DMS114 treated with DMSO at 0.1 percent for 48 hours (cell line): ENCODE results near the gene DAP.
"Not testable (repeated sequence)": the region's sequence is repeated elsewhere in the genome, so short reads cannot be mapped to it uniquely, and the experiment has no call there.

Experiments
- DNase-seq: peaks from one replicate; lab custom pipeline; 2025; ENCODE audit not compliant: unreplicated experiment; lab: John Stamatoyannopoulos, UW

The DAP gene

GRCh38 chr5:10655972-10656830, 104.8 kb downstream of the DAP start:
- no peak for DNase-seq

- no peak for DNase-seq
Measured at GRCh38 chr5:10655161-10655971, 105.7 kb downstream of the DAP start.

DNA sequence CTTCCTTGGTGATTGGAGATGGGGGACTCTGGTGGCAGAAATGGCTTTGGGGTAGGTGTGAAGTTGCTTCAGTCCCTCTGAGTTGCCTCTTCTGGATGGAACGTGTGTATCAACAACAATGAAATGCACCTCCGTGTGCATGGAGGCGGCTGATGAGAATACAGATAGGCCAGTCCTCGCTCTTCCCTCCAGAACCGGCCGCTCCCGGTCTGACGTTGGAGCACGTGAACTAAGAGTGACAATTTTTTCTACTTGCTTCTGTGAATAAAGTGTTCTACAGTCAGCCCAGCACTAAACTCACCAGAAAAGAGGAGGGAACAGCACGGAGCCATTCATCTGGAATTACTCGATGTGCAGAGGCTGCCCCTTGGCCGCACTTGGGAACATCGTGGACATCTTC, 106.5 kb downstream of the DAP start:
- no peak for DNase-seq

GRCh38 chr5:10653751-10654400, 107.2 kb downstream of the DAP start:
- DNase-seq = no peak

DNA sequence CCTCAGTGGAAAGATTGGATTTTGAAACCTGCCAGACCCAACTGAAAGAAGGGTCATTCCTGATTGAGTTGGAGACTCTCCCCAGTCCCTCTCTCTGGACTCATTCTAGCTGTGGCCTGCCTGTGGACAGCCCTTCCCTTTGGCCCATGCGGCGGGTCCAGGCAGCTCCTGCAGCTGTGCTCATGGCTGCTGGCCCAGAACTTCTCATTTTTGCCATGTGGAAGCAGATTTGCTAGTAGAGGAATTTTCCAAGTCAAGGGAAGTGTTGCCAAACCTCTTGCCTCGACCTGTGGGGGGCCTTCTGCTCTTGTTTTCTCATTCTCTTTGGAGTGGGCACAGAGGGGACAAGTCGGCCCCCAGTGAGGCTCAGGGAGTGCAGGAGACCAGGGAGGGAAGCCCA, 108.0 kb downstream of the DAP start:
- DNase-seq = no peak

DNA sequence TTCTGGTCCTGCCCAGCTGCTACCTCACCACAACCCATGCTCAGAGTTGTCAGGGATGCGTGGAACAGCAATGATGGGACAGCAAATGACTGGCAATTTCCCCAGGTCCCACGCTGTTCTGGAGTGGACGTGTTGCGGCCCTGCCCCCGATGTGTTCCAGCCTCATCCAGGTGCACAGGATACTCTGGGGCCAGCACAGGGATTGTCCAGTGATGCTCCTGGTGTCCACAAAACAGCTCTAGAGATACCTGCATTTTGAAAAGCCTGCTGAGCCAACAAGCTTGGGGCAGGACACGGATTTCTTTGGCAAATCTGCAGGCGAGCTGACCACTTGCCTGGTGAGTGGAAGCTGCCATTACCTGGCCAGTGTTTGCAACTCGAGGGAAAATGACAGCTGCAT, 108.4 kb downstream of the DAP start:
- DNase-seq = no peak

DNA sequence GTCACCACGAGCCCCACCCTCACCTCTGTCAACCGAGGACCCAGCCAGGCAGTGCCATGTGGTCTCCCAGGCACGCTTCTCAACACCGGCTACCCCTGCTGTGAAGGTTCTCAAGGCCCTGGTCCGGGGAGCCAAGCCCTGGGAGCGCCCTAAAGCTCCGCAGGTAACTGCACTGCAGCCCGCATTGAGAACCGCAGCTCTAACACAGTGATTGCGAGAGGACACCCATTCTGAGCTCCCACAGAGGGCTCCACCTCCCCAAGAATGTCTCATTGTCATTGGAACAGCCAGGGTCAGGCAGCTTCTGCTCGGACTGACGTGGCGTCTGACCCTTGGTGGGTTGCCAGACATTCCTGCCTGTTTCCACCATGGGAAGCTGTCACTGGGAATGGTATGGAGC, 108.9 kb downstream of the DAP start:
- DNase-seq = no peak

DNA sequence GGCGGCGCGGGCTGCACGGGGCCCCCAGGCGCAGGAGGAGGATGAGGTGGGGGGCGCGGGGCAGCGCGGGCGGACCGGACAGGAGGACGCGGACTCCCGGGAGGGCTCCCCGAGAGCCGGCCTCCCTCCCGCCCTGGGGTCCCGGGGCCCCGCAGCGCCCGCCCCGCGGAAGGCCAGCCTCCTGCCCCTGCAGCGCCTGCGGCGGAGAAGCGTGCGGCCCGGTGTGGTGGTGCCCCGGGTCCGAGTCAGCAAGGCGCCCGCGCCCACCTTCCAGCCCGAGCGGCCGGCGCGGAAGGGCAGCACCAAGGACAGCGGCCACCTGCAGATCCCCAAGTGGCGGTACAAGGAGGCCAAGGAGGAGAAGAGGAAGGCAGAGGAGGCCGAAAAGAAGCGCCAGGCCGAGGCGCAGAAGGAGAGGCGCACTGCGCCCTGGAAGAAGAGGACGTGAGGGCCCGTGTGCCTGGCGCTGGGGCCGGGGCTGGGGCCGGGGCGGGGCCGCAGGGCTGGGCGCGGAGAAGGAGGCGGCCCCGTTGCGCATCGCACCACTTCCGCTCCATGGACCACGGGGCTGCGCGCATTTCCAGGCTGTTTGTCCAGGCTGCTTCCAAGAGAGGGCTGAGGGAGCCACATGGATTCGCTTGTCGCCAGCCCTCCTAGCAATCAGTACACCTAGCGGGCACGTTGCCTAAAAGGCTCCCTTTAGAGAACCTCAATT, 111.2 kb downstream of the DAP start:
- no peak for DNase-seq

DNA sequence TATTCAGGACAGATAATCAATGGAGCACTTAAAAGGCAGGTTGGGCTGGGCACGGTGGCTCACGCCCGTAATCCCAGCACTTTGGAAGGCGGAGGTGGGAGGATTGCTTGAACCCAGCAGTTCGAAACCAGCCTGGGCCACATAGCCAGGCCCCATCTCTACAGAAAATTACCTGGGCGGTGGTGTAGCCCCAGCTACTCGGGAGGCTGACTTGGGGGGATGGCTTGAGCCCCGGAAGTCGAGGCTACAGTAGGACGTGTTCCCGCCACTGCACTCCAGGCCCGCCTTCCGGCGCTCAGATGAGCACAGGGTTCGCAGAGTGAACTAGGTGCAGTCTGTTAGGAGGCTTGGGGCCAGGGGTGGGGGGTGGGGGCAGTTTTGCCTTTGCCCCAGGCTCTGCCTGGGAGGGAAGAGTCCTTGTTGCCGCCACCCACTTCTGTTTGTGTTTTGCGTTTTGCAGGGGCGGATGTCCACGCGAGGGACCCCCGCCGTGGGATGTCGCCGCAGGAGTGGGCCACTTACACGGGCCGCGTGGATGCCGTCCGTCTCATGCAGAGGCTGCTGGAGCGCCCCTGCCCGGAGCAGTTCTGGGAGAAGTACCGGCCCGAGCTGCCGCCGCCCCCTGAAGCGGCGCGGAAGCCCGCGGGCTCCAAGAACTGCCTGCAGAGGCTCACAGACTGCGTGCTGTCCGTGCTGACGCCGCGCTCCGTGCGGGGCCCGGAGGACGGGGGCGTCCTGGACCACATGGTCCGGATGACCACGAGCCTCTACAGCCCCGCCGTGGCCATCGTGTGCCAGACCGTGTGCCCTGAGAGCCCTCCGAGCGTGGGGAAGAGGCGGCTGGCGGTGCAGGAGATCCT, 112.0 kb downstream of the DAP start:
- DNase-seq = no peak

GRCh38 chr5:10647640-10648039, 113.4 kb downstream of the DAP start:
- DNase-seq = no peak

DNA sequence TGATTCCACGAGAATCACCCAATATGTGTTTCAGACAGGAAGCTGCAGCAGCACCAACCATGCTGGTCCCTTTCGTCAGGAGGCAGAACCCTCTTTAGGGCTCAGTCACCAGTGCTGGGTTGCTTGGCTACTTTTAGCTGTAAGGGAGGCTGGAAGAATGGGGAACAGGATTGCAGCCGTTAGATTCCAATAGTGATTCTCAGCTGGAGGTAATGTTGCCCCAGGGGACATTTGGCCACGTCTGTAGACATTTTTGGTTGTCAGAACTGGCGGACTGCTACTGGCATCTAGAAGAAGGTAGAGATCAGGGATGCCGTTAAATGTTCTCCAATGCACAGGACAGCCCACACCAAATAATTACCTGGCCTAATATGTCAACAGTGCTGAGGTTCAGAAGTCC, 115.4 kb downstream of the DAP start:
- DNase-seq = no peak

GRCh38 chr5:10645146-10645545, 115.9 kb downstream of the DAP start:
- DNase-seq = no peak

DNA sequence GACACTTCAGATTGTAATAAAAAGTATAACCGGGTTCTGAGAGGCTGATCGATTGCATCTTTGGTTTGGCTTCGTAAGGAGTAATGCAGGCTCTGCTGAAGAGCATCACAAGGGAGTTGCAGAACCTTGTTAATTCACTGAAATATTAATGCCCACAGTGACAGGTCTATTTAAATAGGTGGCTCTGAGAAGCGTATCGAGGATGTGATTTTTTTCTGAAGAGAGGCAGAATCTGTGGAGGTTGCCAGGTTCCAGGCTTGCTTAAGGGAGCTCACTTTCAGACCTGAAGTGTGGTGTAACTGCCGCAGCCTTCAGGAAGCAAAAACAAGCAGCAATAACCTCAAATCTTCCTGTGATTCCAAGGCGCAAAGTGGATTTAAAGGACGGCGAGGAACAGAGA, 116.8 kb downstream of the DAP start:
- DNase-seq = no peak

GRCh38 chr5:10642367-10642766, 118.7 kb downstream of the DAP start:
- DNase-seq = no peak

- DNase-seq = no peak
Measured at GRCh38 chr5:10639846-10640368, 121.1 kb downstream of the DAP start.

GRCh38 chr5:10638723-10639122, 122.3 kb downstream of the DAP start:
- DNase-seq = not testable (repeated sequence)

DNA sequence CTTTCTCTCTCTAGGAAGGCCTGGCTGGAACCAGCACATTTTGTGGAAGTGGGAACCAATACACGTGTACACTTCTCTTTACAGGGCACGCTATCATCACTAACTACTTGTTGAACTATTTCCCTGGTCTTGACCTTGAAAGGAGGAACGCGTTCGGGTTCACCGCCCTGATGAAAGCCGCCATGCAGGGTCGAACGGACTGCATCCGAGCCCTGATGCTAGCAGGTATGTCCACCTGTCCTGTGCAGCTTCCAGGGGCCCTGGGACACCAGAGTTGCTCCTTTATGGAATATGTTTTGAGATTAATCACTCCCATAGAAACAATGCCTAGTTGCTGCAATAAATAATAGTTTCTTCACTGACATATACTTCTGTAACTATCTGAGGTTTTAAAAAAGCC, 123.1 kb downstream of the DAP start:
- no peak for DNase-seq

DNA sequence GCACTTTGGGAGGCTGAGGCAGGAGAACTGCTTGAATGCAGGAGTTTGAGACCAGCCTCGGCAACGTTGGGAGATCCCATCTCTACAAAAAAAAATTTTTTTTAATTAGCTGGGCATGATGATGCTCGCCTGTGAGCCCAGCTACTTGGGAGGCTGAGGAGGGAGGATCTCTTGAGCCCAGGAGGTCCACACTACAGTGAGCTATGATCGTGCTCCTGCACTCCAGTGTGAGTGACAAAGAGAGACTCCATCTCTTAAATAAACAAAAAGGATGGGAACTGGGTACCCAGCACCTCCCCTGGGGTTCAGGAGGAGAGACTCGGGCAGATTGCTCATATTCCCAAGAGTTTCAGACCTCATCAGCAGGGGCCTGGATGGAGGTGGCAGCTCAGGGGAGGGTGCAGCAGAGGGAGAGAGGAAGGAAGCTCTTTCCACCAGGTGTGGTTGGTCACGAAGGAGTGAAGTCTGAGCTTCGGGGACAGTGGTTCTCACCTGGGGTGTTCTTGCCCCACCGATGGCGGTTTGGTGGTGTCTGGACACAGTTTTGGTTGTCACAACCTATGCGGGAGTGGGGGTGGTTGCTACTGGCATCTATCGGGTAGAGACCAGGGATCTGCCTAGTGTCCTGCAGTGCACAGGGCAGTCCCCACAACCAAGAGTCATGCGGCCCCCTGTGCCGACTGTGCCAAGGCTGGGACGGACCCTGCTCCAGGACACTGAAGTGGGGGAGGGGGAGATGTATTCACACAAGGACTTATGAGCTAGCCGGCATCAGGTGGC, 124.5 kb downstream of the DAP start:
- DNase-seq = no peak

DNA sequence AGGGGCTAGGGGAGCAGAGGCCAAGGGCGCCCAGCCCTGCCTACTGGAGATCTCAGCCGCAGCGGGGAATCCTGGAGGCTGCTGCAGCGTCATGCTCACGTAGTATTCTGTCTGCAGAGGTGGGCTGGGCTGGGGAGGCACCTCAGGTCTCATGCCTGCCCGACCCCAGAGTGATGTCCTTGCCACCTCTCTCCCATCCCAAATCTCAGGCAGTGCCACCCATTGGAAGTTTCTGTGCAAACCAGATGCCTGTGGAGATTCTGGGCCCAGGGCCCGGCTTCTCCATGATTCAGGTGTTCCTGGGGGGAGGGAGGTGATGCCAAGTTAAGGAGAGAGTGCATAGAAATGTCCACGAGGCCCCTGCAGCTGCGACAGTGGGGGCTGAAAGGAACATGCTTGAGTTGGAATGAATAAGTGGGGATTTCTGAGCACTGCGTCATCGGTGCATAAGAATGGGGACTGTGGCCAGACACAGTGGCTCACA, 125.1 kb downstream of the DAP start:
- no peak for DNase-seq
